NCI-H345 treated with DMSO at 0.1 percent for 48 hours (cell line): Measurements from ENCODE around the gene DPYD.

Experiments used
- DNase-seq: peaks from one replicate; lab custom pipeline; 2025; ENCODE audit not compliant: unreplicated experiment; lab: John Stamatoyannopoulos, UW

Gene DPYD

GRCh38 chr1:97308131-97308530 is 612.7 kb downstream of the DPYD start:
- no peak for DNase-seq

- no peak for DNase-seq
Measured at GRCh38 chr1:97307568-97307967, 613.3 kb downstream of the DPYD start.

GRCh38 chr1:97307151-97307550 is 613.7 kb downstream of the DPYD start:
- DNase-seq, result no peak

GRCh38 chr1:97306504-97306903 is 614.3 kb downstream of the DPYD start:
- no peak for DNase-seq

GRCh38 chr1:97304366-97304765 is 616.5 kb downstream of the DPYD start:
- no peak for DNase-seq

GRCh38 chr1:97298966-97299365 is 621.9 kb downstream of the DPYD start:
- no peak for DNase-seq

- DNase-seq, result no peak
Measured at GRCh38 chr1:97297611-97298010, 623.2 kb downstream of the DPYD start.

GRCh38 chr1:97281962-97282361 is 638.9 kb downstream of the DPYD start:
- DNase-seq, result no peak

GRCh38 chr1:97277891-97278654 is 642.8 kb downstream of the DPYD start:
- DNase-seq, result no peak

- no peak for DNase-seq
Measured at GRCh38 chr1:97271916-97272788, 648.7 kb downstream of the DPYD start.

GRCh38 chr1:97270508-97271307 is 650.1 kb downstream of the DPYD start:
- DNase-seq, result no peak

GRCh38 chr1:97265630-97266029 is 655.2 kb downstream of the DPYD start:
- DNase-seq, result no peak

- no peak for DNase-seq
Measured at GRCh38 chr1:97262842-97263241, 658.0 kb downstream of the DPYD start.

- no peak for DNase-seq
Measured at GRCh38 chr1:97258597-97258996, 662.2 kb downstream of the DPYD start.

- no peak for DNase-seq
Measured at GRCh38 chr1:97254731-97255463, 665.9 kb downstream of the DPYD start.

GRCh38 chr1:97252925-97253324 is 667.9 kb downstream of the DPYD start:
- DNase-seq, result no peak

- no peak for DNase-seq
Measured at GRCh38 chr1:97252076-97252475, 668.8 kb downstream of the DPYD start.

GRCh38 chr1:97247196-97247595 is 673.6 kb downstream of the DPYD start:
- no peak for DNase-seq

- no peak for DNase-seq
Measured at GRCh38 chr1:97245682-97246081, 675.2 kb downstream of the DPYD start.

- no peak for DNase-seq
Measured at GRCh38 chr1:97245026-97245425, 675.8 kb downstream of the DPYD start.
